ENCODE measurements around the gene DRD4.

DRD4 gene

DNA sequence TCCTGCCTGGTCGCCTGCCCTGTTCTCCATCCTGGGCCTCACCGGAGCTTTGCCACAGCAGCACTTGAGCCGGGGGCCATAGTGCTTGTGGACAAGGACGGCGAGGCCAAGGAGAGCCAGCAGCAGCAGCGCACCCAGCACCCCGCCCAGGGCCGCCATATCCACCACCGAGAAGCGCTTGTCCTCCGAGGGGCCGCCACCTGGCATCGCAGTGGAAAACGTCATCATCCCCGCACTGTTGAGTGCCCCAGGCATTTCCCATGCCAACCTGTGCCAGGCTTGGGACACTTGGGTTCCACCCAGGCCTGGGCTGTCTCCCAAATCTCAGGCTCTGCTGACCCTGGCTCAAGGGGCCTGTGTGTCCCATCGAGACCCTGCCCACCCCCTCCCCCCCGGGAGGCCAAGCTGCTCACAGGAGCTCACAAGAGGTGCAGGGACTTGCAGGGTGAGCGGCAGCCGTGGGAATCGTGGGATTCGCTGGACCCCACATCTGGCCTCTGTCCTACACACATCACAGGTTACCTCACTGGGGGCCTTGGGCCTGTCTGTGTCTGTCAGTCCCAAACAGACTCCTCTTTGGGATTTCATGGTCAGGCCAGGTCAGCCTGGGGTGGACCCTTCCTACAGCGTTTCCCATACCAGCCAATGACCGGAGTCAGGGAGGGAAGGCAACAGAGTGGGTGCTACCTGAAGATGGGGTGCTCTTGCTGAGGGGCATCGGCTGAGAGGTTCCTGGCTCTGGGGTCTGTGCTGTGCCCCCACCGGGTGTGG lies 19.0 kb upstream of the DRD4 start:
- Histone ChIP-seq H3K9me3 (replicated peaks; ENCODE audit: insufficient read depth, low read length) (no peaks in the 10 kb centered on the region), H3K27me3 (replicated peaks; ENCODE audit: insufficient read depth, low read length) (no peaks in the 10 kb centered on the region), H4K20me1 (ENCODE audit: insufficient read depth, low read length) (no peaks in the 10 kb centered on the region), H2AFZ (ENCODE audit: low read length) (no peak overlapping the region), H3F3A (ENCODE audit: insufficient read depth, low read length) (peaks cover 11% of the 10 kb centered on the region), H3K79me2 (ENCODE audit: low read length) (peaks cover 2% of the 10 kb centered on the region; the same call in 1 of the 2 replicates), H3K4me1 (ENCODE audit: low read length) (peaks cover 13% of the 10 kb centered on the region; the same call in 1 of the 2 replicates), H3K27ac (ENCODE audit: low read length) (no peak overlapping the region), H3K9me2 (replicated peaks; ENCODE audit: insufficient read depth, low read length) (no peaks in the 10 kb centered on the region), H3K4me2 (ENCODE audit: low read depth, low read length) (no peak overlapping the region), H3K9ac (ENCODE audit: low read length) (no peak overlapping the region), H3K36me3 (replicated peaks; ENCODE audit: insufficient read depth, low read length) (no peaks in the 10 kb centered on the region; the same call in 1 of the 2 replicates), H3K4me3 (ENCODE audit: low read length) (no peak overlapping the region)
- TF ChIP-seq EZH2phosphoT487 (IDR thresholded peaks at IDR 0.05; ENCODE audit: low read length) (no peak), EZH2 (optimal IDR thresholded peaks at IDR 0.05; ENCODE audit: low read depth, low read length) (no peak)
- TF ChIP-seq, protein P1, sequence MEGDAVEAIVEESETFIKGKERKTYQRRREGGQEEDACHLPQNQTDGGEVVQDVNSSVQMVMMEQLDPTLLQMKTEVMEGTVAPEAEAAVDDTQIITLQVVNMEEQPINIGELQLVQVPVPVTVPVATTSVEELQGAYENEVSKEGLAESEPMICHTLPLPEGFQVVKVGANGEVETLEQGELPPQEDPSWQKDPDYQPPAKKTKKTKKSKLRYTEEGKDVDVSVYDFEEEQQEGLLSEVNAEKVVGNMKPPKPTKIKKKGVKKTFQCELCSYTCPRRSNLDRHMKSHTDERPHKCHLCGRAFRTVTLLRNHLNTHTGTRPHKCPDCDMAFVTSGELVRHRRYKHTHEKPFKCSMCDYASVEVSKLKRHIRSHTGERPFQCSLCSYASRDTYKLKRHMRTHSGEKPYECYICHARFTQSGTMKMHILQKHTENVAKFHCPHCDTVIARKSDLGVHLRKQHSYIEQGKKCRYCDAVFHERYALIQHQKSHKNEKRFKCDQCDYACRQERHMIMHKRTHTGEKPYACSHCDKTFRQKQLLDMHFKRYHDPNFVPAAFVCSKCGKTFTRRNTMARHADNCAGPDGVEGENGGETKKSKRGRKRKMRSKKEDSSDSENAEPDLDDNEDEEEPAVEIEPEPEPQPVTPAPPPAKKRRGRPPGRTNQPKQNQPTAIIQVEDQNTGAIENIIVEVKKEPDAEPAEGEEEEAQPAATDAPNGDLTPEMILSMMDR (IDR thresholded peaks at IDR 0.05; ENCODE audit: low read length) = no peak
- no peak for DNase-seq

DNA sequence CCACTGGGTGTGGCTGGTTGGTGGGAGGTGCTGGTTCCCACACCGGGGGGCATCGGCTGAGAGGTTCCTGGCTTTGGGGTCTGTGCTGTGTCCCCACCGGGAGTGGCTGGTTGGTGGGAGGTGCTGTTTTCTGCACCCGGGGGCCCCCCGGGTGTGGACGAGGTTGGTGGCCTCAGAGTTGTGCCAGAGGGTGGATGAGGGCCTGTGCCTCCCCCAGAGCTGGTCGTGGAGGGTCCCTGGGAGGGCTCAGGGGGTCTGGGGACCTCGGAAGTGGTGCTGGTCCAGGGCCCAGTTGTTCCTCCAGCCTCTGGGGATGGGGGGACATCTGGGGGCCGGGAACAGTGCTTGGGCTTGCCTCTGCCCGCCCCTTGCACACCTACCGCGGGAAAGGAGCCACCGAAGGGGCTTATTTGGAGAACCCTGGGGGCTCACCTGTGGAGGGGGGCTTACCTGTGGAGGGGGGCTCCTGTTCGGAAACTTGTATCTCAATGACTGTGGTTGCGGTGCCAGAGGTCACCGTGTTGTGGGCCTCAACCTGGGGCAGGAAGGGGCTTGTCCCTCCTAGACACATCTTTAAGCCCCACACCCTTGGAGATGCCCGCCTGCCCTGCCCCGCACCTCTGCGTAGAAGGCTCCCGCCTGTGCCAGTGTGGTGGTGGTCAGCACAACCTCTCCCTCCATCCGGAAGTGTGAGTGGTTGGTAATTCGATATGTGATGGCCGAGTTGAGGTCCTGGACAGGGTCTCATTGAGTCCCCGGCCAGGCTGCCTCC lies 18.0 kb upstream of the DRD4 start:
- Histone ChIP-seq H3K4me1 (ENCODE audit: low read length) (peaks cover 13% of the 10 kb centered on the region; the same call in 1 of the 2 replicates), H4K20me1 (ENCODE audit: insufficient read depth, low read length) (no peaks in the 10 kb centered on the region), H3K4me2 (ENCODE audit: low read depth, low read length) (no peak overlapping the region), H3K9me2 (replicated peaks; ENCODE audit: insufficient read depth, low read length) (no peaks in the 10 kb centered on the region), H2AFZ (ENCODE audit: low read length) (no peak overlapping the region), H3K79me2 (ENCODE audit: low read length) (no peaks in the 10 kb centered on the region; the same call in 1 of the 2 replicates), H3K9ac (ENCODE audit: low read length) (no peak overlapping the region), H3K27ac (ENCODE audit: low read length) (no peak overlapping the region), H3K4me3 (ENCODE audit: low read length) (no peak overlapping the region), H3F3A (ENCODE audit: insufficient read depth, low read length) (peaks cover 11% of the 10 kb centered on the region), H3K9me3 (replicated peaks; ENCODE audit: insufficient read depth, low read length) (no peaks in the 10 kb centered on the region), H3K27me3 (replicated peaks; ENCODE audit: insufficient read depth, low read length) (no peaks in the 10 kb centered on the region), H3K36me3 (replicated peaks; ENCODE audit: insufficient read depth, low read length) (no peaks in the 10 kb centered on the region)
- TF ChIP-seq, protein P1 (IDR thresholded peaks at IDR 0.05; ENCODE audit: low read length) = no peak
- no peak for TF ChIP-seq EZH2 (optimal IDR thresholded peaks at IDR 0.05; ENCODE audit: low read depth, low read length)
- no peak for TF ChIP-seq EZH2phosphoT487 (IDR thresholded peaks at IDR 0.05; ENCODE audit: low read length)
- DNase-seq = no peak

DNA sequence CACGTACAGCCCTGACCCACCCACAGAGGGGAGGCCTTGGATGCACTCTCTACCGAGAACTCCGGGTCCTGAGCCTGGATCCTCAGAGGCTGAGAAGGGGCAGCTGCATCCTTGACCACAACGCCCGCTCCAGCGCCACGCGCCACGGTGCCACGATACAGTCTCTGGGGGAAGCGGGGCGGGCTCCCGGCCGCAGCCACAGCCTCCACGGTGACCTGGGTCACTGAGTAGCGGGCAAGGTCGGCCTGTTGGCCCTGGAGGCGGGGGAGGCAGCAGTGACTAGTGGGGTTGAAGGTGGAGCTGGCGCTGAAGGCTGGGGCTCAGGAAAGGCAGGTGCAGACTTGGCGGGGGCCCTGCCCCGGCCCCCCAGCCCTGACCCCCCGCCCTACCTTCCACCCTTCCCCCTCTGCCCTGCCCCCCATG lies 17.4 kb upstream of the DRD4 start:
- TF ChIP-seq EZH2 (optimal IDR thresholded peaks at IDR 0.05; ENCODE audit: low read depth, low read length) (no peak), EZH2phosphoT487 (IDR thresholded peaks at IDR 0.05; ENCODE audit: low read length) (no peak)
- TF ChIP-seq, protein P1 (IDR thresholded peaks at IDR 0.05; ENCODE audit: low read length) = no peak
- Histone ChIP-seq H3K36me3 (replicated peaks; ENCODE audit: insufficient read depth, low read length) (no peaks in the 10 kb centered on the region), H4K20me1 (ENCODE audit: insufficient read depth, low read length) (no peaks in the 10 kb centered on the region), H3K4me1 (ENCODE audit: low read length) (peaks cover 11% of the 10 kb centered on the region; the same call in 1 of the 2 replicates), H3K4me2 (ENCODE audit: low read depth, low read length) (no peak overlapping the region), H2AFZ (ENCODE audit: low read length) (no peak overlapping the region), H3K79me2 (ENCODE audit: low read length) (no peaks in the 10 kb centered on the region; the same call in 1 of the 2 replicates), H3K9ac (ENCODE audit: low read length) (no peak overlapping the region), H3K27ac (ENCODE audit: low read length) (no peak overlapping the region), H3K9me2 (replicated peaks; ENCODE audit: insufficient read depth, low read length) (no peaks in the 10 kb centered on the region), H3K9me3 (replicated peaks; ENCODE audit: insufficient read depth, low read length) (no peaks in the 10 kb centered on the region), H3F3A (ENCODE audit: insufficient read depth, low read length) (peaks cover 11% of the 10 kb centered on the region), H3K27me3 (replicated peaks; ENCODE audit: insufficient read depth, low read length) (no peaks in the 10 kb centered on the region), H3K4me3 (ENCODE audit: low read length) (no peak overlapping the region)
- no peak for DNase-seq

Data from MM.1S (cell line).